Amygdala (tissue), 56 donors: ENCODE measurements around the gene FERMT2.
A peak's percentile ranks its signal among the peaks of the same experiment; 100 is the strongest.
"Not testable (repeated sequence)": the region's sequence is repeated elsewhere in the genome, so short reads cannot be mapped to it uniquely, and the experiment has no call there.

Experiments used
- DNase-seq, 56 donors: peaks; one replicate each; lab custom pipeline; 2025; lab: John Stamatoyannopoulos, UW

The FERMT2 gene

GRCh38 chr14:52873065-52873464 is 77.8 kb downstream of the FERMT2 start:
- DNase-seq, result no peak

- DNase-seq, result no peak
Measured at GRCh38 chr14:52871606-52872005, 79.2 kb downstream of the FERMT2 start.

GRCh38 chr14:52868911-52869618 is 81.8 kb downstream of the FERMT2 start:
- DNase-seq, result no peak

- not testable (repeated sequence) for DNase-seq
Measured at GRCh38 chr14:52864893-52865292, 86.0 kb downstream of the FERMT2 start.

GRCh38 chr14:52863334-52863700 is 87.5 kb downstream of the FERMT2 start:
- no peak for DNase-seq

GRCh38 chr14:52862632-52863333 is 88.1 kb downstream of the FERMT2 start:
- DNase-seq, result no peak

GRCh38 chr14:52861403-52861802 is 89.4 kb downstream of the FERMT2 start:
- no peak for DNase-seq

- no peak for DNase-seq
Measured at GRCh38 chr14:52860910-52861309, 89.9 kb downstream of the FERMT2 start.

GRCh38 chr14:52860209-52860608 is 90.6 kb downstream of the FERMT2 start:
- DNase-seq, result no peak

- no peak for DNase-seq
Measured at GRCh38 chr14:52856139-52856538, 94.7 kb downstream of the FERMT2 start.

GRCh38 chr14:52853522-52853854 is 97.4 kb downstream of the FERMT2 start:
- DNase-seq, result no peak

GRCh38 chr14:52852810-52853521 is 97.9 kb downstream of the FERMT2 start:
- no peak for DNase-seq

- no peak for DNase-seq
Measured at GRCh38 chr14:52850451-52850909, 100.4 kb downstream of the FERMT2 start.

- DNase-seq, result no peak
Measured at GRCh38 chr14:52848626-52849025, 102.2 kb downstream of the FERMT2 start.

GRCh38 chr14:52846591-52846990 is 104.3 kb downstream of the FERMT2 start:
- no peak for DNase-seq

- no peak for DNase-seq
Measured at GRCh38 chr14:52845081-52845480, 105.8 kb downstream of the FERMT2 start.

GRCh38 chr14:52844262-52845060 is 106.4 kb downstream of the FERMT2 start:
- DNase-seq, result no peak

GRCh38 chr14:52840877-52841276 is 110.0 kb downstream of the FERMT2 start:
- peak in 13 of 56 donors; percentile 1 to 43 (median 8) for DNase-seq

GRCh38 chr14:52837451-52837850 is 113.4 kb downstream of the FERMT2 start:
- no peak for DNase-seq

- DNase-seq, result no peak
Measured at GRCh38 chr14:52836063-52836462, 114.8 kb downstream of the FERMT2 start.
